GM19455 (cell line): ENCODE data around the gene STAP2.
"Not testable (repeated sequence)": the region's sequence is repeated elsewhere in the genome, so short reads cannot be mapped to it uniquely, and the experiment has no call there.

ENCODE experiments used
- ATAC-seq: cut with Tn5 transposase; IDR thresholded peaks from one replicate; pipeline ENCODE4 v1.9.1; 2021; ENCODE audit not compliant: unreplicated experiment

STAP2 gene

DNA sequence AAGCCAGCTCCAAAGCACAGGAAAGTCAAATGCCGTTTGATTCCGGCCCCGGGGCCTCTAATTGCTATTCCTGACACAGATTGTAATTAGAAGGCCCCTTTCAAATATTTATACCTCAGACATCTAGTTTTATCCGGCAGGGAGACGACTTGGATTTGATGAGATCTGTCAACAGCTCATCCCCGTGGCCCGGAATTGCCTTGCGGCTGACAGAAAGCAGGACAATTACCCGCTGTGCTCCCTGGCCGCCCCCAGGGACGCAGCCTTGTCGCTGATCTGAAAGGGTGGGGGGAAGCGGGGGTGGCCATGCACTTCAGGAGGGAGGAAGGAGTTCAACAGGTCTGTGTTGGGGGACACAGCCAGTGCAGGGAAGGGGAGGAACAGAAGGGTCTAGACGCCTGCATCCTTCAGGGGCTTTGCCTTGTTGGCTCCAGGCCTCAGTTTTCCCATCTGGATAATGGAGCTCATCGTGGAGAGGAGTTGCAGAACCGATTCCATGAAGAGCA lies 61.4 kb downstream of the STAP2 start:
- no peak for ATAC-seq

DNA sequence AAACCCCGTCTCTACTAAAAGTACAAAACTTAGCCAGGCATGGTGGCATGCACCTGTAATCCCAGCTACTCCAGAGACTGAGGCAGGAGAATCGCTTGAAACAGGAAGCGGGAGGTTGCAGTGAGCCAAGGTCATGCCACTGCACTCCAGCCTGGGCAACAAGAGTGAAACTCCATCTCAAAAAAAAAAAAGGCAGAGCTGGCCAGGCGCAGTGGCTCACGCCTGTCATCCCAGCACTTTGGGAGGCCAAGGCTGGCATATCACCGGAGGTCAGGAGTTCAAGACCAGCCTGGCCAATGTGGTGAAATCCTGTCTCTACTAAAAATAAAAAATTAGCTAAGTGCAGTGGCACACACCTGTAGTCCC lies 64.3 kb downstream of the STAP2 start:
- ATAC-seq, result not testable (repeated sequence)
